Neural progenitor cell (in vitro differentiated cells): ENCODE data around the gene TAP2.

Experiments used
- EZH2 ChIP-seq: fragments of 200-600 bp; sonication (generic); IDR thresholded peaks from 2 replicates; pipeline ENCODE4 v1.6.1; 2017; ENCODE audit warnings: antibody characterized with exemption, mild to moderate bottlenecking, moderate library complexity
- EZH2phosphoT487 ChIP-seq: fragments of 200-600 bp; sonication (generic); IDR thresholded peaks from 2 replicates; pipeline ENCODE4 v1.6.1; 2017; ENCODE audit warnings: antibody characterized with exemption
- TF ChIP-seq, protein P1 (sequence below): fragments of 200-600 bp; sonication (generic); IDR thresholded peaks from 2 replicates; pipeline ENCODE4 v1.5.1; 2017; ENCODE audit warnings: antibody characterized with exemption, mild to moderate bottlenecking

DNA sequence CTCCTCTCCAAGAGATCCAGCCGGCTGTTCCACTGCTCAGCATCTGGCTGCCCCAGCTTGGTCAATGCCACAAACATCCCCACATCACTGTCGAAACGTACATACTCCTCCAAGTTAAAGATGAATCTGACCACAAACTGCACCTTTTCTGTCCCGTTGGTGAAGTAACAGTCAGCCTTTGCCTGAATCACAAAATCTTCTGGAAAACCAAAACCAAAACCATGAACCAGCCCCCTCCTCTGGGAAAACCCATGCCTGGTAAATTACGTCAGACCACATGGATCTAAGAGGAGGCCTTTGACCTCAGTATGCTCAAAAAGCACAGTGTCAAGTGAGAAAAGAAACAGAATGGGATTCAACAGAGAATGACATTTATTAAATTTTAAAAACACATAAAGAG is 23.4 kb downstream of the TAP2 start:
- TF ChIP-seq, protein P1, sequence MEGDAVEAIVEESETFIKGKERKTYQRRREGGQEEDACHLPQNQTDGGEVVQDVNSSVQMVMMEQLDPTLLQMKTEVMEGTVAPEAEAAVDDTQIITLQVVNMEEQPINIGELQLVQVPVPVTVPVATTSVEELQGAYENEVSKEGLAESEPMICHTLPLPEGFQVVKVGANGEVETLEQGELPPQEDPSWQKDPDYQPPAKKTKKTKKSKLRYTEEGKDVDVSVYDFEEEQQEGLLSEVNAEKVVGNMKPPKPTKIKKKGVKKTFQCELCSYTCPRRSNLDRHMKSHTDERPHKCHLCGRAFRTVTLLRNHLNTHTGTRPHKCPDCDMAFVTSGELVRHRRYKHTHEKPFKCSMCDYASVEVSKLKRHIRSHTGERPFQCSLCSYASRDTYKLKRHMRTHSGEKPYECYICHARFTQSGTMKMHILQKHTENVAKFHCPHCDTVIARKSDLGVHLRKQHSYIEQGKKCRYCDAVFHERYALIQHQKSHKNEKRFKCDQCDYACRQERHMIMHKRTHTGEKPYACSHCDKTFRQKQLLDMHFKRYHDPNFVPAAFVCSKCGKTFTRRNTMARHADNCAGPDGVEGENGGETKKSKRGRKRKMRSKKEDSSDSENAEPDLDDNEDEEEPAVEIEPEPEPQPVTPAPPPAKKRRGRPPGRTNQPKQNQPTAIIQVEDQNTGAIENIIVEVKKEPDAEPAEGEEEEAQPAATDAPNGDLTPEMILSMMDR: no peak
- TF ChIP-seq EZH2: no peak
- no peak for TF ChIP-seq EZH2phosphoT487
